ENCODE data around the gene EPS8.

DNA sequence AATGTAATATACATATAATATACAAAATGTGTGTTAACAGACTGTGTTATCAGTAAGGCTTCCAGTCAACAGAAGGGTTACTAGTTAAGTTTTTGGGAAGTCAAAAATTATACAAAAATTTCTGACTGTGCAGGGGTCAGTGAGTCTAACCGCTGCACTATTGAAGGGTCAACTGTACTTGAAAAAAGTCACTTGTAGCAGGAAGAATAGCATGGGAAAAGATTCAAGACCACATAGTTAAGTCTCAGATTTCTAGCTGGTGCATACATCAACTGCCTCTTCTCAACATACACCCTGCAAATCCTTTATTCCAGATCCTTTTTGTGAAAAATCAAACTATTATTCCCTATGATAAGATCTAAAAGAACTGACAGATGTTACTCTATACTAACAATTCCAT lies 5.9 kb downstream of the EPS8 start:
- no peak for TF ChIP-seq POLR2A (IDR thresholded peaks at IDR 0.05)
- TF ChIP-seq, protein P1, sequence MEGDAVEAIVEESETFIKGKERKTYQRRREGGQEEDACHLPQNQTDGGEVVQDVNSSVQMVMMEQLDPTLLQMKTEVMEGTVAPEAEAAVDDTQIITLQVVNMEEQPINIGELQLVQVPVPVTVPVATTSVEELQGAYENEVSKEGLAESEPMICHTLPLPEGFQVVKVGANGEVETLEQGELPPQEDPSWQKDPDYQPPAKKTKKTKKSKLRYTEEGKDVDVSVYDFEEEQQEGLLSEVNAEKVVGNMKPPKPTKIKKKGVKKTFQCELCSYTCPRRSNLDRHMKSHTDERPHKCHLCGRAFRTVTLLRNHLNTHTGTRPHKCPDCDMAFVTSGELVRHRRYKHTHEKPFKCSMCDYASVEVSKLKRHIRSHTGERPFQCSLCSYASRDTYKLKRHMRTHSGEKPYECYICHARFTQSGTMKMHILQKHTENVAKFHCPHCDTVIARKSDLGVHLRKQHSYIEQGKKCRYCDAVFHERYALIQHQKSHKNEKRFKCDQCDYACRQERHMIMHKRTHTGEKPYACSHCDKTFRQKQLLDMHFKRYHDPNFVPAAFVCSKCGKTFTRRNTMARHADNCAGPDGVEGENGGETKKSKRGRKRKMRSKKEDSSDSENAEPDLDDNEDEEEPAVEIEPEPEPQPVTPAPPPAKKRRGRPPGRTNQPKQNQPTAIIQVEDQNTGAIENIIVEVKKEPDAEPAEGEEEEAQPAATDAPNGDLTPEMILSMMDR (IDR thresholded peaks at IDR 0.05): no peak

All from adrenal gland (tissue), 5 donors.